Duodenal mucosa (tissue), 2 donors: Measurements from ENCODE around the gene PCLO.

ENCODE experiments used
- H3K27ac ChIP-seq: one replicate; pipeline ENCODE4 v1.7.0; 2013; ENCODE audit warnings: low read depth, low read length
- H3K27me3 ChIP-seq, 2 donors: one replicate each; pipeline ENCODE4 v1.7.0; 2013; ENCODE audit warnings: low read length in 2 of 2, control low read depth in 1 of 2; ENCODE audit not compliant: insufficient read depth in 2 of 2, control insufficient read depth in 1 of 2
- H3K36me3 ChIP-seq, 2 donors: one replicate each; pipeline ENCODE4 v1.7.0; 2013; ENCODE audit warnings: low read length in 2 of 2, control low read depth in 1 of 2; ENCODE audit not compliant: insufficient read depth in 2 of 2, control insufficient read depth in 1 of 2
- H3K4me1 ChIP-seq, 2 donors: one replicate each; pipeline ENCODE4 v1.7.0; 2013; ENCODE audit warnings: low read length in 2 of 2, control low read depth in 1 of 2; ENCODE audit not compliant: insufficient read depth in 2 of 2, control insufficient read depth in 1 of 2
- H3K4me3 ChIP-seq, 2 donors: one replicate each; pipeline ENCODE4 v1.7.0; 2013; ENCODE audit warnings: low read length in 2 of 2, low read depth in 1 of 2
- H3K9ac ChIP-seq, 2 donors: one replicate each; pipeline ENCODE4 v1.7.0; 2013; ENCODE audit warnings: low read length in 2 of 2, low read depth in 1 of 2
- H3K9me3 ChIP-seq, 2 donors: one replicate each; pipeline ENCODE4 v1.7.0; 2013; ENCODE audit warnings: low read length in 2 of 2, control low read depth in 1 of 2; ENCODE audit not compliant: control insufficient read depth in 1 of 2

PCLO gene

DNA sequence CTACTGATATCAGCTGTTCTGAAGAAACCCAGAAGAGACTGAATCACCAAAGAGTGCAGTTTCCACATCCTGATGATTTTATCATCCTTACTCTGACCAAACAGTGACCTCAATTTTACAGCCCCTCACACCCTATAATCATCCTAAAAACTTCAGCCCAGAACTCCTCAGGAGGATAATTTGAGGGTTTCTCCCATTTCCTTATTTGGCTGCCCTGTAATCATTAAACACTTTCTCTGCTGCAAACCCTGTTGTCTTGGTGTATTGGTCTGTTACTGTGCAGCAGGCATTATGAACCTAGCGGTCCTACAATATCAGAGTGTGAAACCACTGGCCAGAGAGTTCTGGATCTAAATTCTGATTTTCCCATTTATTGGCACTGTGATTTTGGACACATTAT, 141.7 kb downstream of the PCLO start:
- no peak overlapping the region for H3K4me3 ChIP-seq
- no peaks in the 10 kb centered on the region for H3K4me1 ChIP-seq

GRCh38 chr7:83020161-83020560, 142.5 kb downstream of the PCLO start:
- H3K9ac ChIP-seq: no peak overlapping the region
- H3K4me3 ChIP-seq: no peak overlapping the region
- no peak overlapping the region for H3K27ac ChIP-seq
- no peaks in the 10 kb centered on the region for H3K4me1 ChIP-seq
- H3K9me3 ChIP-seq: peaks cover 7 to 11% of the 10 kb centered on the region in 2 donors
- no peaks in the 10 kb centered on the region for H3K36me3 ChIP-seq
- no peaks in the 10 kb centered on the region for H3K27me3 ChIP-seq

More for the DNA sequence above, 141.7 kb downstream of the PCLO start:
- peaks cover 7 to 11% of the 10 kb centered on the region in 2 donors for H3K9me3 ChIP-seq
- H3K27me3 ChIP-seq: no peaks in the 10 kb centered on the region
- no peak overlapping the region for H3K9ac ChIP-seq
- H3K27ac ChIP-seq: no peak overlapping the region
- no peaks in the 10 kb centered on the region for H3K36me3 ChIP-seq

DNA sequence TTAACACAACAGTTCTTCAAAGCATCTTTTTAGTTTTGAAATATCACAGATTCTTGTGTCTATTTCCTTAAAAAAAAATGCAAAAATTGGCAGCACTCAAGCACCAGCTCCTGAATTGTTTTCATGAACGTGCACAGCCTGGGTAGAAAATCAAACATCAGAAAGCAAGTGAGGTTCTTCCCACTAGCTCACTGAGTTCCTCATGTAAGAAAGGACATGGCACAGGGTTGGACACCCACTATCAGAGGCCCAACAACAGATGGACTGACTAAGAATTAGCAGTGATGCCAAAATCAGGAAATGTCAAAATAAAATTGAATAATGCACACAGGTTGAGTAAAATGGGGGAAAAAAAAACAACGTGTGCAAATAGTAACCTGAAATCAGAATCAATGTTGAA, 146.8 kb downstream of the PCLO start:
- H3K4me1 ChIP-seq: no peaks in the 10 kb centered on the region
- no peak overlapping the region for H3K27ac ChIP-seq
- no peaks in the 10 kb centered on the region for H3K27me3 ChIP-seq
- no peak overlapping the region for H3K4me3 ChIP-seq
- no peak overlapping the region for H3K9ac ChIP-seq
- no peaks in the 10 kb centered on the region for H3K36me3 ChIP-seq
- H3K9me3 ChIP-seq: peaks cover 3 to 4% of the 10 kb centered on the region in 2 donors

DNA sequence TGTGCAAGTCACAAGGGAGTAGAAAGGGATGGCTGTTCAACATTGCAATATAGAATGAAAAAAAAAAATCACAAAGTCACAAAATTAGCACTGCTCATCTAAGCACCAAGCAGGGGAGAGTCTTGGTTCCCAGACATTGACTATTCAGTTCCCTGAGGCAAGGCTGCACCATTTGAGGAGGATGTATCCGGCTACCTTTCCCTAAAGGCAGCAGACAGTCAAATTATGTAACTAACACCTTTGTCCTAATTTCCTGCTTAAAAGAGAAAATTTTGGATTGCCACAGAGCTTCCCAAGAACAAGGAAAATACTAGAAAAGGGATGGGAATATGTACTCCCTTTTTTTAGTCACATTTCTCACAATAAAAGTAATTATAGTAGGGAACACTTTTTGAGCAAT, 148.1 kb downstream of the PCLO start:
- no peaks in the 10 kb centered on the region for H3K27me3 ChIP-seq
- H3K27ac ChIP-seq: no peak overlapping the region
- no peaks in the 10 kb centered on the region for H3K36me3 ChIP-seq
- no peaks in the 10 kb centered on the region for H3K4me1 ChIP-seq
- no peak overlapping the region for H3K9ac ChIP-seq
- no peaks in the 10 kb centered on the region for H3K9me3 ChIP-seq
- H3K4me3 ChIP-seq: no peak overlapping the region

DNA sequence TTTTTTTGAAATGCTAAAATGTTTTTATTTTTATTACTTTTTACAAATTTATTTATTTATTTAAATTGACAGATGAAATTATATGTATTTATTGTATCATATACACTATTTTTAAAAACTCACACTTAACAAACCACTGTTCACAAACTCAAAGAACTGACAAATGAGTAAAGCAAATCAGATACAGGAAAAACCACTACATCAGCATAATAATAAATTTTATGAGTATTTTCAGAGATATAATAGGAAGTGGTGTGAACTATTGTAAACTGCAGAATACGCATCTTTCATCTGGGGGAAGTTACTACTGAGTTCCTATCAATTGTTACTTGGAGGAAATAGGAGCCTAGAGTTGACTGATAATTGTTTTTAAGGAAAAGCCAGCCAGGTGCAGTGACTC, 150.7 kb downstream of the PCLO start:
- H3K36me3 ChIP-seq: no peaks in the 10 kb centered on the region
- H3K9me3 ChIP-seq: no peaks in the 10 kb centered on the region
- no peak overlapping the region for H3K4me3 ChIP-seq
- no peak overlapping the region for H3K27ac ChIP-seq
- no peaks in the 10 kb centered on the region for H3K4me1 ChIP-seq
- no peak overlapping the region for H3K9ac ChIP-seq
- no peaks in the 10 kb centered on the region for H3K27me3 ChIP-seq

DNA sequence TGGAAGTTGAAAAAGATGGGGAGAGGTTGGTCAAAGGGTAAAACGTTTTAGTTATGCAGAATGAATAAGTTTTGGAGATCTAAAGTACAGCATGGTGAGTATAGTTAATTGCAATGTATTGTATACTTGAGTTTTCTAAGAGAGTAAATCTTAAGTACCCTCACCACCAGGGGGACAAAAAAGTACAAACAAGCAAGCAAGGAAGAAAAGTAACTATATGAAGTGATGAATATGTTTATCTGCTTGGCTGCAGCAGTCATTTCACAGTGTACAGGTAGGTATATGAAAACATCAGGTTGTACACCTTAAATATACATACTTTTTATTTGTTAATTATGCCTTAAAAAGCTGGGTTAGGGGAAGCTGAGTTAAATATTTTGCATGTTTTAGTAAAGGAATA, 157.3 kb downstream of the PCLO start:
- Histone ChIP-seq H3K36me3 (no peaks in the 10 kb centered on the region), H3K4me1 (no peaks in the 10 kb centered on the region), H3K27me3 (no peaks in the 10 kb centered on the region), H3K9me3 (peaks cover 0 to 5% of the 10 kb centered on the region in 2 donors), H3K9ac (no peak overlapping the region), H3K27ac (no peak overlapping the region), H3K4me3 (no peak overlapping the region)

- no peak overlapping the region for H3K9ac ChIP-seq
- no peaks in the 10 kb centered on the region for H3K27me3 ChIP-seq
- H3K27ac ChIP-seq: no peak overlapping the region
- no peaks in the 10 kb centered on the region for H3K4me1 ChIP-seq
- H3K4me3 ChIP-seq: no peak overlapping the region
- no peaks in the 10 kb centered on the region for H3K36me3 ChIP-seq
- peaks cover 0 to 9% of the 10 kb centered on the region in 2 donors for H3K9me3 ChIP-seq
Measured at GRCh38 chr7:83001362-83002040, 161.2 kb downstream of the PCLO start.

DNA sequence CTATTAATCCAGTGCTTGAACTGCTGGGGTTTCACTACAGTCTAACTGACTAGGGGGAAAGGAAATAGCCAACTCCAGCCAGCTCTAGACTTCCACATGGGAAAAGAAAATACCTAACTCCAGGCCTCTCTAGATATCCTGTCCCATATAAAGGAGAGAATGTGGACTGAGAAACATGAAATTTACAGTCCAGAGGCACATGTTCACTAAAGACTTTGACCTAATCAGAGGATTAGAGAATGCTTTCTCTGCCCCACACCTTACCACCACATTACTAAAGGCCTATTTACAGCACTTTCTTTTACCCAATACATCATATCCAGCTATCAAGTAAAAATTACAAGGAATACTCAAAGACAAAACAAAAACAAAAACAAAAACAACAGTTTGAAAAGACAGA, 164.2 kb downstream of the PCLO start:
- H3K9ac ChIP-seq: no peak overlapping the region
- no peak overlapping the region for H3K4me3 ChIP-seq
- no peak overlapping the region for H3K27ac ChIP-seq
- no peaks in the 10 kb centered on the region for H3K4me1 ChIP-seq
- no peaks in the 10 kb centered on the region for H3K36me3 ChIP-seq
- H3K9me3 ChIP-seq: peaks cover 0 to 5% of the 10 kb centered on the region in 2 donors
- H3K27me3 ChIP-seq: no peaks in the 10 kb centered on the region

DNA sequence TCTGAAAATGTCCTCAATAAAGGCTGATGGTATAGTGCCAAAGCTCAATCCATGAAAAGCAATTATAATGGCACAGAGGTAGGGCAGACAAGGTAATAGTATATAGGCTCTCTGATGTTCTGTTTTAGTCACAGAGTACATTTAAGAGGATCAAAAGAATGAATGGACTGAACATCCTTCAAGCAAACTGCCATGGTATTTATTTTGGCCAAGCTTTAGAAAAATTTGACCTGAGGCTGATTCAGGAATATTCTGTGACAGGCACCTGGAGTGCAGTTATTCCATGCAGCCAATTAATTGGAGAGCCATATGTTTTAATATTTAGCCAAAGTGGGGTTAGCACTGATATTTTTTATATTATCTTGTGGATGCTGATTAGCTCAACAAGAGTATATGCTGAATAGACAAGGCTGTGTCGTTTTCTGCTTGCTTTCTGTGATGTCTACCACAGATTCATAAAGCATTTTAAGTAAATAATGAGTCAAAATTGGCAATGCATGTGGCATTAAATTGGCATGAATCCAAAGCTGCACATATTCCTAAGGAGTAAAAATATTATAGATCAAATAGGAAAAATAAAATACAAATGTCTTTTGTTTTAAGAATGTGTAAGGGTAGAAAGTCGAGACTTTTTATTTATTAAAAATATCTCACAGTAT, 177.4 kb downstream of the PCLO start:
- Histone ChIP-seq H3K27ac (no peak overlapping the region), H3K9me3 (no peaks in the 10 kb centered on the region), H3K9ac (no peak overlapping the region), H3K4me1 (no peaks in the 10 kb centered on the region), H3K4me3 (no peak overlapping the region), H3K27me3 (no peaks in the 10 kb centered on the region), H3K36me3 (no peaks in the 10 kb centered on the region)

DNA sequence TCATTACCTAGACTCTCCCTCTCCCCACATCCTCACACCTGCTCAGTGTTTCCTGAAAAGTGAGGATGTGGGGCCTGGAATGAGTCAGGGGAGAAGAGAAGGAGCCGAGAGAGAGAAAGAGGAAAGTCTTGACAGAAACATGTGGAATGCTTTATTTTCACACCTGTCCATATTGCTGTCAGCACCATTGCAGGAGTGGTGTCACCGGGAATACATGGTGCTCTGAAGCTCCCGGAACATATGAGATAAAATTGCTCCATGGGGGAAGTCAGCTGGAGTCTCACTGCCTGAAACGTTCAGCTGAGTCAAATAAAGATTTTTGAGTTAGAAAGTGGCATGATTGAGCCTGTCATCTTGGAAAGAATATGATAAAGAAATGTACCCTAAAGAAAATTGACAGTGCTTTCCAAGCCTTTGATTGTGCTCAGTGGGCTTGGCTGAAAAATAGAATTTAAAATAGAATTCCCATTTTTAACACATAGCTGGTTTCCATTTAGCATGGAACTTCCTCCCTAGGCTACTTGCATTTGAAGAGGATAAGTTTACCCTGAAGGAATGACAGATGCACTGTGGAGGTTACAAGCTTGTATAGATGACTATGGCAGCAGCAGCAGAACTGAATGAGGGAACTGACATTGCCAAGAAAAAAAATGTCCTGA, 182.4 kb downstream of the PCLO start:
- Histone ChIP-seq H3K36me3 (no peaks in the 10 kb centered on the region), H3K9me3 (no peaks in the 10 kb centered on the region), H3K27ac (no peak overlapping the region), H3K4me3 (no peak overlapping the region), H3K27me3 (no peaks in the 10 kb centered on the region), H3K4me1 (no peaks in the 10 kb centered on the region), H3K9ac (no peak overlapping the region)
